Suprapubic skin (tissue), 3 donors: Measurements from ENCODE around the gene RAPGEF5.

ENCODE experiments used
- CTCF ChIP-seq, 2 donors: fragments of 200-600 bp in 1 of 2; fragments of 450-650 bp in 1 of 2; sonication (generic) in 1 of 2; IDR thresholded peaks; one replicate each; pipeline ENCODE4 v1.5.1; 2016 to 2019; ENCODE audit warnings: antibody characterized with exemption in 2 of 2, mild to moderate bottlenecking in 1 of 2, moderate library complexity in 1 of 2
- POLR2A ChIP-seq, 2 donors: fragments of 450-650 bp; IDR thresholded peaks; one replicate each; pipeline ENCODE4 v1.6.1; 2017; ENCODE audit warnings: antibody characterized with exemption in 2 of 2, mild to moderate bottlenecking in 2 of 2, moderate library complexity in 2 of 2

GRCh38 chr7:22348379-22348778 is 8.6 kb downstream of the RAPGEF5 start:
- TF ChIP-seq CTCF (IDR thresholded peaks at IDR 0.05) (no peak), POLR2A (IDR thresholded peaks at IDR 0.05) (no peak)
